GM12892 (cell line): ENCODE data around the gene FLCN.

ENCODE experiments used
- POLR2A ChIP-seq: IDR thresholded peaks from 2 replicates; pipeline ENCODE4 v1.6.1; 2011; ENCODE audit warnings: low read depth, low read length, control low read depth
- TAF1 ChIP-seq: IDR thresholded peaks from 2 replicates; pipeline ENCODE4 v1.6.1; 2011; ENCODE audit warnings: low read depth, mild to moderate bottlenecking, control low read depth, low read length, borderline replicate concordance

DNA sequence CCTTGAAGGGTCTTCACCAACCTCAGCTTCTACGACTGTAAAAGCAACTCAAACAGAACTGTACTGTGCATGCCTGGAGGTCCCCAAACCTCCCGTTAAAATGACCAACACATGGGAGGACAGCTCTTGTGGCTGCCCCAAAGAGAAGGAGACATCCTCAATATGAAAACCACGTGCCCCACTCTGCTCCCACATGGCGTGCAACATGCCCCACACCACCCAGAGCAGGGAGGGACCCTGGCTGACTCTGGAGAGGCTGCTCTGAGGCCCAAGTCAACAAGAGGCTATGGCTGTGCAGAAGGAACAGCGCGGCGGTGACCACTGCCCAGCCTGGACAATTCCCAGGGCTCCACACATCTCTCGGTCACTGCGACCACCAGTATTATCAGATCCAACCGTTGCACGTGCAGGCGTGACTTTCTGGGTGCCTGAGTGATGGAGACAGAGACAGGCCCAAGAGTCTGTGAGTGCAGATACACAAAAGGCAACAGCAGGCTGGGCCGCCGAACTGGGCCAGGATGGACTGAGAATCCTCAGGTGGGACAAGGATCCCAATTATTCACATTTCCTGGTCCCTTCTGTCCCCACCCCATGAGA lies 32.2 kb downstream of the FLCN start:
- TF ChIP-seq POLR2A: no peak
- TF ChIP-seq TAF1: no peak
